ENCODE results near the gene RPS27L. TPM values are rescaled to one million over a fixed set of nuclear protein-coding genes. Genes with fewer than 3 reads are reported as not detected.
A peak's percentile ranks its signal among the peaks of the same experiment; 100 is the strongest.

The RPS27L gene
- total and polyA plus RNA-seq, 9 of the 15 experiments (the other 6 are each of a cell fraction or from before 2014, with no cell fraction given): 72.2 to 382 (median 116) TPM

DNA sequence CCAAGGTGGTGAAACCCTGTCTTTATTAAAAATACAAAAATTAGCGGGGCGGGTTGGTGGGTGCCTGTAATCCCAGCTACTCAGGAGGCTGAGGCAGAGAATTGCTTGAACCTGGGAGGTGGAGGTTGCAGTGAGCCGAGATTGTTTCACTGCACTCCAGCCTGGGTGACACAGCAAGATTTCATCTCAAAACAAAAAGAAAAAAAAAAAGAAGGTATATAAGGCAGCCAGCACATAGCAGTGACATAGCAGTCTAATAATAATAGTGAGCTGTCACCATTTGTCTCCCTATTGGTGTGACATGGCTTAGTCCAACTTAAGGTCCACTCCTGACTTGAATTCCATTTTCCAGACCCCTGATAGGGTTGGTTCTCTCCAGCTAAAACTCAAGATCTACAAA is 44.4 kb downstream of the RPS27L start (continued):
- no peak for TF ChIP-seq FOXJ2 (tag; IDR thresholded peaks at IDR 0.05)
- no peak for TF ChIP-seq KDM4B (IDR thresholded peaks at IDR 0.05; ENCODE audit: borderline replicate concordance in 2 of 2, low read depth in 1 of 2)

DNA sequence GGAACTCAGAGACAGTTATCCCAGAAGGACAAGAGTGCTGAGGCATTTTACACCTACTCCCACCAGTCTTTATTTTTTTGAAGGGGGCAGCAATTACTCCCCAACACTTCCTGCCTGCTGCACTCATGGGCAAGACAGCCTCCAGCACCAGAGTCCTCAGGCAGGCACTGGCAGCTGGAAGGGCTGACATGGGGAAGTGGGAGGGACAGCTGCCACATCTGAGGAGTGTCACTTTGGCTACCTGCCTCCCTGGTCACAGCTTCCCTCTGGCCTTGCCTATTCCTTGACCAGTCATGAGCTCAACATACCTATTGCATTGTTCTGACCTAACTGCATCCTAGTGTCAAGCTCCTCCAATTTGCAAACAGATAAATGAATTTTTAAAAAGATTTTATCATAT is 45.8 kb downstream of the RPS27L start:
- Histone ChIP-seq H3K4me3 (no peak overlapping the region), H3K27me3 (ENCODE audit: control insufficient read depth in 2 of 2, insufficient read depth in 2 of 2, low read length in 2 of 2) (no peaks in the 10 kb centered on the region), H2AFZ (ENCODE audit: low read depth, low read length) (peak overlapping the region; percentile 48; the same call in 1 of the 2 replicates), H3K27ac (ENCODE audit: extremely low read depth, low read depth, low read length) (no peak overlapping the region), H3K79me2 (ENCODE audit: control insufficient read depth, insufficient read depth, low read length) (no peaks in the 10 kb centered on the region), H3K9me1 (ENCODE audit: control insufficient read depth, insufficient read depth, low read length) (no peaks in the 10 kb centered on the region), H3K4me1 (replicated peaks in 1 of 2; ENCODE audit: control insufficient read depth in 2 of 2, insufficient read depth in 2 of 2, low read length in 2 of 2) (peaks cover 0 to 30% of the 10 kb centered on the region in 2 experiments; a peak in 4 of 5 replicates), H3K4me2 (ENCODE audit: insufficient read depth, low read length) (no peak overlapping the region), H3K9me3 (replicated peaks; ENCODE audit: control insufficient read depth, insufficient read depth, low read depth, low read length) (no peaks in the 10 kb centered on the region), H3K9ac (ENCODE audit: insufficient read depth in 1 of 2, low read depth in 2 of 2, low read length in 2 of 2) (no peak overlapping the region), H4K20me1 (replicated peaks; ENCODE audit: control insufficient read depth, insufficient read depth, low read length) (no peaks in the 10 kb centered on the region), H3K36me3 (ENCODE audit: control insufficient read depth, insufficient read depth, low read length) (no peaks in the 10 kb centered on the region)
- no peak for DNase-seq (ENCODE audit: extremely low read depth in 1 of 4, low spot score in 3 of 4)
- in situ Hi-C loops (cut with MboI) (no loop called here), intact Hi-C loops (cut with micrococcal nuclease) (loop anchor here (5.0 kb wide), 1 partner anchor 46 kb away; the partner anchor contains the start of gene RPS27L)
- BruUV-seq (replicated peaks): no TSS peak
- no peak for ATAC-seq
- FAIRE-seq: no peak
- ChIA-PET POLR2A (interaction anchor here (1.3 kb wide), 1 partner anchor 15 kb away, joined by 3 read pairs; no protein-coding TSS in a partner anchor), CTCF (ENCODE audit: low intra/inter-chr PET ratio) (no interaction called here)
- TF ChIP-seq POLR3G (IDR thresholded peaks at IDR 0.05; ENCODE audit: extremely low read depth, insufficient read length, insufficient replicate concordance): no peak
- TF ChIP-seq MEF2D (tag; conservative IDR thresholded peaks at IDR 0.05; ENCODE audit: low read depth): no peak
- TF ChIP-seq, protein P1, sequence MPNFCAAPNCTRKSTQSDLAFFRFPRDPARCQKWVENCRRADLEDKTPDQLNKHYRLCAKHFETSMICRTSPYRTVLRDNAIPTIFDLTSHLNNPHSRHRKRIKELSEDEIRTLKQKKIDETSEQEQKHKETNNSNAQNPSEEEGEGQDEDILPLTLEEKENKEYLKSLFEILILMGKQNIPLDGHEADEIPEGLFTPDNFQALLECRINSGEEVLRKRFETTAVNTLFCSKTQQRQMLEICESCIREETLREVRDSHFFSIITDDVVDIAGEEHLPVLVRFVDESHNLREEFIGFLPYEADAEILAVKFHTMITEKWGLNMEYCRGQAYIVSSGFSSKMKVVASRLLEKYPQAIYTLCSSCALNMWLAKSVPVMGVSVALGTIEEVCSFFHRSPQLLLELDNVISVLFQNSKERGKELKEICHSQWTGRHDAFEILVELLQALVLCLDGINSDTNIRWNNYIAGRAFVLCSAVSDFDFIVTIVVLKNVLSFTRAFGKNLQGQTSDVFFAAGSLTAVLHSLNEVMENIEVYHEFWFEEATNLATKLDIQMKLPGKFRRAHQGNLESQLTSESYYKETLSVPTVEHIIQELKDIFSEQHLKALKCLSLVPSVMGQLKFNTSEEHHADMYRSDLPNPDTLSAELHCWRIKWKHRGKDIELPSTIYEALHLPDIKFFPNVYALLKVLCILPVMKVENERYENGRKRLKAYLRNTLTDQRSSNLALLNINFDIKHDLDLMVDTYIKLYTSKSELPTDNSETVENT (CRISPR knock-in tag; IDR thresholded peaks at IDR 0.05): no peak
- TF ChIP-seq SAP30 (IDR thresholded peaks at IDR 0.05; ENCODE audit: borderline replicate concordance, insufficient read depth, low read depth, low read length, poor library complexity, severe bottlenecking): no peak
- no peak for TF ChIP-seq HDAC6 (IDR thresholded peaks at IDR 0.05; ENCODE audit: low read depth, low read length)
- TF ChIP-seq ZNF3 (CRISPR knock-in tag; IDR thresholded peaks at IDR 0.05): no peak
- no peak for TF ChIP-seq SRSF9 (IDR thresholded peaks at IDR 0.05; ENCODE audit: borderline replicate concordance, low read depth, low read length)
- TF ChIP-seq, protein P2, sequence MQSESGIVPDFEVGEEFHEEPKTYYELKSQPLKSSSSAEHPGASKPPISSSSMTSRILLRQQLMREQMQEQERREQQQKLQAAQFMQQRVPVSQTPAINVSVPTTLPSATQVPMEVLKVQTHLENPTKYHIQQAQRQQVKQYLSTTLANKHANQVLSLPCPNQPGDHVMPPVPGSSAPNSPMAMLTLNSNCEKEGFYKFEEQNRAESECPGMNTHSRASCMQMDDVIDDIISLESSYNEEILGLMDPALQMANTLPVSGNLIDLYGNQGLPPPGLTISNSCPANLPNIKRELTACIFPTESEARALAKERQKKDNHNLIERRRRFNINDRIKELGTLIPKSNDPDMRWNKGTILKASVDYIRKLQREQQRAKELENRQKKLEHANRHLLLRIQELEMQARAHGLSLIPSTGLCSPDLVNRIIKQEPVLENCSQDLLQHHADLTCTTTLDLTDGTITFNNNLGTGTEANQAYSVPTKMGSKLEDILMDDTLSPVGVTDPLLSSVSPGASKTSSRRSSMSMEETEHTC (IDR thresholded peaks at IDR 0.05): no peak
- TF ChIP-seq, protein P3, sequence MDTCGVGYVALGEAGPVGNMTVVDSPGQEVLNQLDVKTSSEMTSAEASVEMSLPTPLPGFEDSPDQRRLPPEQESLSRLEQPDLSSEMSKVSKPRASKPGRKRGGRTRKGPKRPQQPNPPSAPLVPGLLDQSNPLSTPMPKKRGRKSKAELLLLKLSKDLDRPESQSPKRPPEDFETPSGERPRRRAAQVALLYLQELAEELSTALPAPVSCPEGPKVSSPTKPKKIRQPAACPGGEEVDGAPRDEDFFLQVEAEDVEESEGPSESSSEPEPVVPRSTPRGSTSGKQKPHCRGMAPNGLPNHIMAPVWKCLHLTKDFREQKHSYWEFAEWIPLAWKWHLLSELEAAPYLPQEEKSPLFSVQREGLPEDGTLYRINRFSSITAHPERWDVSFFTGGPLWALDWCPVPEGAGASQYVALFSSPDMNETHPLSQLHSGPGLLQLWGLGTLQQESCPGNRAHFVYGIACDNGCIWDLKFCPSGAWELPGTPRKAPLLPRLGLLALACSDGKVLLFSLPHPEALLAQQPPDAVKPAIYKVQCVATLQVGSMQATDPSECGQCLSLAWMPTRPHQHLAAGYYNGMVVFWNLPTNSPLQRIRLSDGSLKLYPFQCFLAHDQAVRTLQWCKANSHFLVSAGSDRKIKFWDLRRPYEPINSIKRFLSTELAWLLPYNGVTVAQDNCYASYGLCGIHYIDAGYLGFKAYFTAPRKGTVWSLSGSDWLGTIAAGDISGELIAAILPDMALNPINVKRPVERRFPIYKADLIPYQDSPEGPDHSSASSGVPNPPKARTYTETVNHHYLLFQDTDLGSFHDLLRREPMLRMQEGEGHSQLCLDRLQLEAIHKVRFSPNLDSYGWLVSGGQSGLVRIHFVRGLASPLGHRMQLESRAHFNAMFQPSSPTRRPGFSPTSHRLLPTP (IDR thresholded peaks at IDR 0.05; ENCODE audit: borderline replicate concordance, extremely low read depth, insufficient read length): no peak
- TF ChIP-seq ZNF764 (CRISPR knock-in tag; IDR thresholded peaks at IDR 0.05; ENCODE audit: low read depth): no peak
- TF ChIP-seq HMG20A (CRISPR knock-in tag; conservative IDR thresholded peaks at IDR 0.05): no peak
- TF ChIP-seq RBM22 (IDR thresholded peaks at IDR 0.05; ENCODE audit: low read depth, low read length, poor library complexity, severe bottlenecking): no peak

Data from K562 (cell line).